Neural cell (in vitro differentiated cells): ENCODE measurements around the gene KRT15.

Experiments used
- CTCF ChIP-seq: fragments of 450-650 bp; IDR thresholded peaks from 2 replicates; pipeline ENCODE4 v1.5.1; 2014; ENCODE audit warnings: antibody characterized with exemption, mild to moderate bottlenecking, moderate library complexity; ENCODE audit not compliant: poor library complexity, severe bottlenecking
- EP300 ChIP-seq: fragments of 450-650 bp; conservative IDR thresholded peaks from 2 replicates; pipeline ENCODE4 v1.6.1; 2014; ENCODE audit warnings: antibody characterized with exemption, mild to moderate bottlenecking, moderate library complexity; ENCODE audit not compliant: poor library complexity, severe bottlenecking
- RAD21 ChIP-seq: fragments of 450-650 bp; conservative IDR thresholded peaks from 2 replicates; pipeline ENCODE4 v1.6.1; 2014; ENCODE audit warnings: antibody characterized with exemption, mild to moderate bottlenecking, moderate library complexity
- SMC3 ChIP-seq: fragments of 450-650 bp; conservative IDR thresholded peaks from 2 replicates; pipeline ENCODE4 v1.6.1; 2014; ENCODE audit warnings: antibody characterized with exemption, mild to moderate bottlenecking, moderate library complexity; ENCODE audit not compliant: poor library complexity
- TAF1 ChIP-seq: IDR thresholded peaks from 2 replicates; pipeline ENCODE4 v1.6.1; 2012; ENCODE audit warnings: low read depth

GRCh38 chr17:41551365-41551764 is 32.7 kb upstream of the KRT15 start:
- no peak for TF ChIP-seq EP300
- no peak for TF ChIP-seq SMC3
- no peak for TF ChIP-seq CTCF
- no peak for TF ChIP-seq TAF1
- TF ChIP-seq RAD21, result no peak
